ENCODE data around the gene TBC1D22A. TPM values are rescaled to one million over a fixed set of nuclear protein-coding genes. Genes with fewer than 3 reads are reported as not detected.

Gene TBC1D22A
- total and polyA plus RNA-seq, 8 donors: 13.3 to 53.1 (median 21.5) TPM

DNA sequence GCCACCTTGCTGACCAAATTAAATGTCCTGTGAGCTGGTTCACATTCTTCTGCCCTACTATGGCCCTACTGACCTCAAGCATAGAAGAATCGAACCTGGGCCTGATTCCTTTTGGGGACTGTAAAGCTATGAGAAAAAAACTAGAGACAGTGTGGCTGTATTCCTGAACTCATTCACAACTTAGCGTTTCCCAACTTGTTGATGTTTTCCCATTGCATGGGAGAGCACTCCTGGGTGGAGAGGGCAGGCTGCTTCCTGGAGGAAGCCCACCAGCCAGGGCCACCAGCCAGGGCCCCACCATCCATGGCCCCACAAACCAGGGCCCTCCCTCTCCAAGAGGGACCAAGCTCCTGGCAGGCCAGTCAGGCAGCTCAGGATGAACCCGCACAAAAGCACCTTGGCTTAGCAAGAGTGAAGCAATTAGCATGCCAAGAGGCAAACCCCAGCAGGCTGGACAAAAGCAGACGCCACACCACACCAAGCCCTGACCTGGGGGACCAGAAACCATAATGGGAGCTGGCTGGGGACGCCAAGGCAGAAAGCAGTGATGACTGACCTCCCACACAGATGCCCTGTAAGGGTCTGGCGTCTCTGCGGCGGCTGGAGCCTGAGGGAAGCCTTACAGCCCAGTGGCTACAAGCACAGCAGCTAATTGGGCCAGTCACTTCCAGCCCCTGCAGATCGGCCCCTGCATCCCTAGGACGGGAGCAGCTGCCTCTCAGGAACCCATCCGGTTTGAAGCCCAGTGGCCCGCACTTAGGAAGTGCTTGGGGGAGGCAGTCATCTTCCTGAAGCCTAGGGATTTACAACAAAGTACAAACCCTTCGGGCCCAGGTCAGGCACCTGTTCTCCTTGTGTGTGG, 26.5 kb upstream of the TBC1D22A start:
- DNase-seq: no peak
- peaks cover 77 to 91% (median 88%) of the 10 kb centered on the region in 4 donors for H3K4me1 ChIP-seq
- H3K4me3 ChIP-seq: peak overlapping the region; percentile 86 to 93 (median 90)
- TF ChIP-seq EP300 (IDR thresholded peaks at IDR 0.05) (no peak), POLR2A (IDR thresholded peaks at IDR 0.05) (no peak), POLR2AphosphoS5 (IDR thresholded peaks at IDR 0.05) (no peak)
- TF ChIP-seq, protein P1, sequence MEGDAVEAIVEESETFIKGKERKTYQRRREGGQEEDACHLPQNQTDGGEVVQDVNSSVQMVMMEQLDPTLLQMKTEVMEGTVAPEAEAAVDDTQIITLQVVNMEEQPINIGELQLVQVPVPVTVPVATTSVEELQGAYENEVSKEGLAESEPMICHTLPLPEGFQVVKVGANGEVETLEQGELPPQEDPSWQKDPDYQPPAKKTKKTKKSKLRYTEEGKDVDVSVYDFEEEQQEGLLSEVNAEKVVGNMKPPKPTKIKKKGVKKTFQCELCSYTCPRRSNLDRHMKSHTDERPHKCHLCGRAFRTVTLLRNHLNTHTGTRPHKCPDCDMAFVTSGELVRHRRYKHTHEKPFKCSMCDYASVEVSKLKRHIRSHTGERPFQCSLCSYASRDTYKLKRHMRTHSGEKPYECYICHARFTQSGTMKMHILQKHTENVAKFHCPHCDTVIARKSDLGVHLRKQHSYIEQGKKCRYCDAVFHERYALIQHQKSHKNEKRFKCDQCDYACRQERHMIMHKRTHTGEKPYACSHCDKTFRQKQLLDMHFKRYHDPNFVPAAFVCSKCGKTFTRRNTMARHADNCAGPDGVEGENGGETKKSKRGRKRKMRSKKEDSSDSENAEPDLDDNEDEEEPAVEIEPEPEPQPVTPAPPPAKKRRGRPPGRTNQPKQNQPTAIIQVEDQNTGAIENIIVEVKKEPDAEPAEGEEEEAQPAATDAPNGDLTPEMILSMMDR (IDR thresholded peaks at IDR 0.05): no peak
- intact Hi-C loops (cut with DNase I; ENCODE audit: low total_unique reads): no loop called here
- H3K27ac ChIP-seq: peak overlapping the region; percentile 59 to 96 (median 95)
- H3K27me3 ChIP-seq: no peaks in the 10 kb centered on the region
- no peaks in the 10 kb centered on the region for H3K9me3 ChIP-seq
- H3K36me3 ChIP-seq: peaks cover 0 to 9% (median 0%) of the 10 kb centered on the region in 4 donors
- 57 to 70% (median 60%) methylated on average over 9 to 13 of the region's 13 CpGs for WGBS, 5 donors

DNA sequence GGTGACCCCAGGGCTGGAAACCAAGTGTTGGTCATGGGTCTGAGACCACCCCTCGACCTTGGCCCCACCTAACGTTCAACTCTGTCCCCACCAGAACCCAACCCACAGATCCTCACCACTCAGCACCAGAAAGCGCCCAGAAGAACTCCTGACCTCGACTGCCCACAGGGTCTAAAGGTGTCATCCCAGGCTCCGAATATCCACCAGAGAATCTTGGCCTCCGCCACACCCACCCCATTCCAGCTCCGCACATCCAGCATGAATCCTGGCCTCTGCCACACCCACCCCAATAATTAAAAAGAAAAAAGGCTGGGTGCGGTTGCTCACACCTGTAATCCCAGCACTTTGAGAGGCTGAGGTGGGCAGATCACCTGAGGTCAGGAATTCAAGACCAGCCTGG, 25.7 kb upstream of the TBC1D22A start:
- H3K4me3 ChIP-seq: peak overlapping the region; percentile 86 to 93 (median 90)
- no peak for DNase-seq
- 45 to 65% (median 52%) methylated on average over 8 of the region's 8 CpGs for WGBS, 5 donors
- intact Hi-C loops (cut with DNase I; ENCODE audit: low total_unique reads): no loop called here
- no peaks in the 10 kb centered on the region for H3K27me3 ChIP-seq
- H3K4me1 ChIP-seq: peaks cover 74 to 91% (median 85%) of the 10 kb centered on the region in 4 donors
- TF ChIP-seq, protein P1 (IDR thresholded peaks at IDR 0.05): no peak
- no peak for TF ChIP-seq EP300 (IDR thresholded peaks at IDR 0.05)
- no peak for TF ChIP-seq POLR2A (IDR thresholded peaks at IDR 0.05)
- no peak for TF ChIP-seq POLR2AphosphoS5 (IDR thresholded peaks at IDR 0.05)
- peaks cover 0 to 2% (median 0%) of the 10 kb centered on the region in 4 donors for H3K36me3 ChIP-seq
- H3K9me3 ChIP-seq: no peaks in the 10 kb centered on the region
- peak overlapping the region; percentile 26 to 96 (median 95) for H3K27ac ChIP-seq

DNA sequence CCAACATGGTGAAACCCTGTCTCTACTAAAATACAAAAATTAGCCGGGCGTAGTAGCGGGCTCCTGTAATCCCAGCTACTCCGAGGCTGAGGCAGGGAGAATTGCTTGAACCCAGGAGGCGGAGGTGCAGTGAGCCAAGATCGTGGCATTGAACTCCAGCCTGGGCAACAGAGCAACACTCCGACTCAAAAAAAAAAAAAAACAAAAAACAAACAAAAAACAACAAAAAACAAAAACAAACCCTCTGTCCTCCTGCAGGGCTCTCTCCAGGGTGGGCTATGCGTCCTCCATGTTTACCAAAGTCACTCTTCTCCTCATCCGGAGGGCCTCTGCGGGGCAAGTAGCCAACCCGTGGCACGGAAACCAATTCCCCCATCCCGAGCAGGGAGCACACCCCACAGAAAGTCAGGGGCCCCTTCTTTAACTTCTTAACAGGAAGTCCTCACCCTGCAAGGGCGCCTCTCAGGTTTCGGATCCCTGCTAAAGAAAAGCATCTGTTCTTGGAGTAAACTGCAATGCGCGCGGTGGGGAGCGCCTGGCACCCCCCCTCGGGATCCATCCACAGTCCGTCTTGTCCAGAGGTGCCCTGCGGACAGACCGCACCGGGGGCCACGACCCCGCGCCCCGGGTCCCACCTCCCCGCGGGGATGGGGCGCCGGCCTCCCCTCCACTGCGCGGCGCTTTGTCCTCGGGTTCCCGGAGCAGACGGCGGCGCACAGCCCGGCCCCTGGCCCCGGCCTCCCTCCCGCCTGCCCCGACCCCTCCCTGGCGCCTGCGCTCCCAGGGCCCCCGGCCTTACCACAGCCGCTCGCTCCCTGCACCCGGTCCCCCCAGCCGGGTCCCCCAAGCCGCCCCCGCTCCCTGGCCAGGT, 25.1 kb upstream of the TBC1D22A start:
- WGBS, 5 donors: 4 to 5% (median 5%) methylated on average over 33 to 53 of the region's 53 CpGs
- H3K27ac ChIP-seq: peak overlapping the region; percentile 92 to 96 (median 95)
- intact Hi-C loops (cut with DNase I; ENCODE audit: low total_unique reads): no loop called here
- H3K4me3 ChIP-seq: peak overlapping the region; percentile 86 to 93 (median 90)
- H3K9me3 ChIP-seq: no peaks in the 10 kb centered on the region
- TF ChIP-seq POLR2AphosphoS5 (IDR thresholded peaks at IDR 0.05): no peak
- TF ChIP-seq, protein P1 (IDR thresholded peaks at IDR 0.05): no peak
- no peak for TF ChIP-seq POLR2A (IDR thresholded peaks at IDR 0.05)
- TF ChIP-seq EP300 (IDR thresholded peaks at IDR 0.05): no peak
- no peaks in the 10 kb centered on the region for H3K27me3 ChIP-seq
- H3K36me3 ChIP-seq: no peaks in the 10 kb centered on the region
- DNase-seq: peak in 1 of 2 donors; percentile 80
- H3K4me1 ChIP-seq: peaks cover 68 to 91% (median 84%) of the 10 kb centered on the region in 4 donors
